ENCODE results near the gene ADAMTS8. TPM values are rescaled to one million over a fixed set of nuclear protein-coding genes. Genes with fewer than 3 reads are reported as not detected.

ADAMTS8 gene
- total RNA-seq, 2 donors from 2014 or later: 0.66 TPM; not detected in 1

Other genes with a start within 250 kb of the ADAMTS8 start
- gene ZBTB44, start 113.7 kb downstream of the ADAMTS8 start, total RNA-seq: 10 to 100 TPM; 25.4 to 32.9 TPM
- gene ADAMTS15, start 20.0 kb upstream of the ADAMTS8 start, total RNA-seq: 1 to 10 TPM in 1 of 2 donors, under 1 TPM in 1; 0.52 to 5.3 TPM